Hepatocyte (in vitro differentiated cells): ENCODE data around the gene MIGA2. TPM values are rescaled to one million over a fixed set of nuclear protein-coding genes. Genes with fewer than 3 reads are reported as not detected.

Experiments
- DNase-seq: peaks from one replicate; pipeline ENCODE4 v3.0.0-alpha.2; 2016; ENCODE audit warnings: low spot score
- H2AFZ ChIP-seq: fragments of 200-600 bp; sonication (generic); 2 replicates; pipeline ENCODE4 v1.6.0; 2016; ENCODE audit warnings: antibody characterized with exemption, mild to moderate bottlenecking
- H3K27ac ChIP-seq: fragments of 200-600 bp; sonication (generic); 2 replicates; pipeline ENCODE4 v1.5.1; 2016; ENCODE audit warnings: mild to moderate bottlenecking
- H3K27me3 ChIP-seq: fragments of 200-600 bp; sonication (generic); 2 replicates; pipeline ENCODE4 v1.6.1; 2016
- H3K36me3 ChIP-seq: fragments of 200-600 bp; sonication (generic); replicated peaks from 2 replicates; pipeline ENCODE4 v1.5.1; 2016; ENCODE audit warnings: low read depth; ENCODE audit not compliant: insufficient read depth
- H3K4me1 ChIP-seq: fragments of 200-600 bp; sonication (generic); 2 replicates; pipeline ENCODE4 v1.5.1; 2016; ENCODE audit warnings: mild to moderate bottlenecking, moderate library complexity; ENCODE audit not compliant: insufficient read depth
- H3K4me2 ChIP-seq: fragments of 200-600 bp; sonication (generic); 2 replicates; pipeline ENCODE4 v1.6.0; 2016
- H3K4me3 ChIP-seq: fragments of 200-600 bp; sonication (generic); 2 replicates; pipeline ENCODE4 v1.5.1; 2016; ENCODE audit warnings: mild to moderate bottlenecking
- H3K79me2 ChIP-seq: fragments of 200-600 bp; sonication (generic); 2 replicates; pipeline ENCODE4 v1.6.0; 2017; ENCODE audit warnings: mild to moderate bottlenecking
- H3K9me2 ChIP-seq: fragments of 200-600 bp; sonication (generic); replicated peaks from 2 replicates; pipeline ENCODE4 v1.6.0; 2017; ENCODE audit warnings: mild to moderate bottlenecking; ENCODE audit not compliant: insufficient read depth
- H3K9me3 ChIP-seq: fragments of 200-600 bp; sonication (generic); 2 replicates; pipeline ENCODE4 v1.5.1; 2016; ENCODE audit warnings: low read depth, mild to moderate bottlenecking
- H4K20me1 ChIP-seq: fragments of 200-600 bp; sonication (generic); 2 replicates; pipeline ENCODE4 v1.6.0; 2016; ENCODE audit warnings: mild to moderate bottlenecking; ENCODE audit not compliant: insufficient read depth, poor library complexity, severe bottlenecking
- EZH2 ChIP-seq: fragments of 200-600 bp; sonication (generic); IDR thresholded peaks from 2 replicates; pipeline ENCODE4 v1.6.1; 2016; ENCODE audit warnings: antibody characterized with exemption, mild to moderate bottlenecking, borderline replicate concordance
- EZH2phosphoT487 ChIP-seq: fragments of 200-600 bp; sonication (generic); IDR thresholded peaks from one replicate; pipeline ENCODE4 v1.6.1; 2018; ENCODE audit warnings: antibody characterized with exemption, mild to moderate bottlenecking, low read depth, moderate library complexity; ENCODE audit not compliant: unreplicated experiment, severe bottlenecking
- WGBS: methylation state at CpG from one replicate; pipeline ENCODE4 v1.1.6; 2016; ENCODE audit warnings: low lambda C conversion rate; ENCODE audit errors: missing lambda C conversion rate; 5-methylcytosine and 5-hydroxymethylcytosine counted together
- polyA plus RNA-seq: library from polyadenylated mRNA; unstranded; fragments of >200 nt; fragmentation: Nextera tagmentation; extraction: Ambion mirVana; gene quantifications from 2 replicates; pipeline ENCODE4 v1.2.1, GENCODE V29; 2016
- total RNA-seq: library from RNA; depleted of rRNA; stranded (reverse); fragments of >200 nt; gene quantifications from 2 replicates; pipeline ENCODE4 v1.2.3, GENCODE V29; 2014
- TF ChIP-seq, protein P1 (sequence below): fragments of 200-600 bp; sonication (generic); IDR thresholded peaks from 2 replicates; pipeline ENCODE4 v1.5.1; 2016; ENCODE audit warnings: antibody characterized with exemption, mild to moderate bottlenecking; ENCODE audit not compliant: poor library complexity

Gene MIGA2
- total and polyA plus RNA-seq, 2 experiments from 2014 or later = 23.4 to 29.5 TPM

DNA sequence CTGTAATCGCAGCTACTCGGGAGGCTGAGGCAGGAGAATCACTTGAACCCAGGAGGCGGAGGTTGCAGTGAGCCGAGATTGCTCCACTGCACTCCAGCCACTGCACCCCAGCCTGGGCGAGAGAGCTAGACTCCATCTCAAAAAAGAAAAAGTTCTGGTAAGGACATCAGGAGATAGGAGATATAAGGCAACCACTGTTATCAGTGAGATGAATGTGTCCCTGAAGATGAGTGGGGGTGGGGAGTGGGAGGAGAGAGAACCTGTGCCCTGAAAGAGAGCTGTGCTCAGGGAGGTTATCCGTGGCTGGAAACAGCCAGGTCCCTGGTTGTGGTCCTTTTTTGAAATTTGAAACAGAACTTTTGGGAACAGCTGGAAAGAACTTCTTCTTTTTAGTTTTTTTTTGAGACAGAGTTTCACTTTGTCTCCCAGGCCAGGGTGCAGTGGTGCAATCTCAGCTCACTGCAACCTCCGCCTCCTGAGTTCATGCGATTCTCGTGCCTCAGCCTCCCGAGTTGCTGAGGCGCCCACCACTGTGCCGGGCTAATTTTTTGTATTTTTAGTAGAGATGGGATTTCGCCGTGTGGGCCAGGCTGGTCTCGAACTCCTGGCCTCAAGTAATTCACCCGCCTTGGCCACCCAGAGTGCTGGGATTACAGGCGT, 77.3 kb downstream of the MIGA2 start:
- peaks cover 7% of the 10 kb centered on the region for H4K20me1 ChIP-seq
- H3K4me3 ChIP-seq = no peak overlapping the region
- no peaks in the 10 kb centered on the region for H3K36me3 ChIP-seq
- peaks cover 8% of the 10 kb centered on the region for H3K4me1 ChIP-seq
- WGBS = 91% methylated on average over 17 of the region's 17 CpGs
- no peaks in the 10 kb centered on the region for H3K27me3 ChIP-seq
- no peak overlapping the region for H3K27ac ChIP-seq
- no peaks in the 10 kb centered on the region for H3K9me3 ChIP-seq
- H3K4me2 ChIP-seq = no peak overlapping the region
- peaks cover 75% of the 10 kb centered on the region for H3K79me2 ChIP-seq
- no peak overlapping the region for H2AFZ ChIP-seq
- TF ChIP-seq, protein P1, sequence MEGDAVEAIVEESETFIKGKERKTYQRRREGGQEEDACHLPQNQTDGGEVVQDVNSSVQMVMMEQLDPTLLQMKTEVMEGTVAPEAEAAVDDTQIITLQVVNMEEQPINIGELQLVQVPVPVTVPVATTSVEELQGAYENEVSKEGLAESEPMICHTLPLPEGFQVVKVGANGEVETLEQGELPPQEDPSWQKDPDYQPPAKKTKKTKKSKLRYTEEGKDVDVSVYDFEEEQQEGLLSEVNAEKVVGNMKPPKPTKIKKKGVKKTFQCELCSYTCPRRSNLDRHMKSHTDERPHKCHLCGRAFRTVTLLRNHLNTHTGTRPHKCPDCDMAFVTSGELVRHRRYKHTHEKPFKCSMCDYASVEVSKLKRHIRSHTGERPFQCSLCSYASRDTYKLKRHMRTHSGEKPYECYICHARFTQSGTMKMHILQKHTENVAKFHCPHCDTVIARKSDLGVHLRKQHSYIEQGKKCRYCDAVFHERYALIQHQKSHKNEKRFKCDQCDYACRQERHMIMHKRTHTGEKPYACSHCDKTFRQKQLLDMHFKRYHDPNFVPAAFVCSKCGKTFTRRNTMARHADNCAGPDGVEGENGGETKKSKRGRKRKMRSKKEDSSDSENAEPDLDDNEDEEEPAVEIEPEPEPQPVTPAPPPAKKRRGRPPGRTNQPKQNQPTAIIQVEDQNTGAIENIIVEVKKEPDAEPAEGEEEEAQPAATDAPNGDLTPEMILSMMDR = no peak
- TF ChIP-seq EZH2phosphoT487 (no peak), EZH2 (no peak)
- no peaks in the 10 kb centered on the region for H3K9me2 ChIP-seq
- no peak for DNase-seq

DNA sequence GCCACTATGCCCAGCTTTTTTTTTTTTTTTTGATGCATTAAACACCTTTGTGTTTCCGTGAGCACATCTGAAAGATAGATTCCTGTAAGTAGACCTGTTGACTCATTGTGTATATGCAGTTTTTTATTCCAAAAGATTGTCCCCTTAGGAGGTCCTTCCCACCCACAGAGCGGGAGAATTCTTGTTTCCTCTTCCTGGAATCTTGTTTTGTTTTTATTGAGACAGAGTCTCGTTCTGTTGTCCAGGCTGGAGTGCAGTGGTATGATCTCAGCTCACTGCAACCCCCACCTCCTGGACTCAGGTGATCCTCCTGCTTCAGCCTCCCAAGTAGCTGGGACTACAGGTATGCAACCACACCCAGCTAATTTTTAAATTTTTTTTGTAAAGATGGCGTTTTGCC, 82.4 kb downstream of the MIGA2 start:
- WGBS = 85% methylated on average over 4 of the region's 4 CpGs

DNA sequence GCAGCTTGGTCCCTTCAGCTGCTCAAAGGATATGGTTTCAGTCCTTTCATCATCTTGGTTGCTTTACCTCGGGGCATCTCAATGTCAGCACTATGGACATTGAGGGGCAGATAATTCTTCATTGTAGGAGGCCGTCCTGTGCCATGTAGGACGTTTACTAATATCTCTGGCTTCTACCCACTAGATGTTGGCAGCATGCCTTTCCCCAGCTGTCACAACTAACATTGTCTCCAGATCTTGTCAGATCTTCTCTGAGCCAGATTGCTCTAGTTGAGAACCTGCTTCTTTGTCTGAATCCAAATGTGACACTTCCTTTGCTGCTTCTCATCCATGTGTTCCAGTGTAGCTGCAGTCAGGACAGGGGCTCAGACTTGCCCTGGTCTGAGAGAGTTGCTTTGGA, 85.1 kb downstream of the MIGA2 start:
- no peaks in the 10 kb centered on the region for H3K36me3 ChIP-seq
- H4K20me1 ChIP-seq = no peaks in the 10 kb centered on the region
- WGBS = 85% methylated on average over 3 of the region's 3 CpGs
- H3K79me2 ChIP-seq = peaks cover 36% of the 10 kb centered on the region
- H3K9me3 ChIP-seq = no peaks in the 10 kb centered on the region
- H3K27me3 ChIP-seq = no peaks in the 10 kb centered on the region
- peaks cover 3% of the 10 kb centered on the region for H3K4me1 ChIP-seq
- TF ChIP-seq EZH2phosphoT487 = no peak
- no peak for TF ChIP-seq EZH2
- TF ChIP-seq, protein P1 = no peak
- no peak overlapping the region for H3K4me3 ChIP-seq
- DNase-seq = no peak
- H2AFZ ChIP-seq = no peak overlapping the region
- H3K9me2 ChIP-seq = no peaks in the 10 kb centered on the region
- no peak overlapping the region for H3K4me2 ChIP-seq
- H3K27ac ChIP-seq = no peak overlapping the region

More for the DNA sequence above, 82.4 kb downstream of the MIGA2 start:
- peaks cover 60% of the 10 kb centered on the region for H3K79me2 ChIP-seq
- no peak for DNase-seq
- peaks cover 3% of the 10 kb centered on the region for H4K20me1 ChIP-seq
- H3K9me2 ChIP-seq = no peaks in the 10 kb centered on the region
- no peak overlapping the region for H3K27ac ChIP-seq
- H3K9me3 ChIP-seq = no peaks in the 10 kb centered on the region
- no peak overlapping the region for H2AFZ ChIP-seq
- H3K4me3 ChIP-seq = no peak overlapping the region
- H3K4me2 ChIP-seq = no peak overlapping the region
- H3K27me3 ChIP-seq = no peaks in the 10 kb centered on the region
- TF ChIP-seq, protein P1 = no peak
- no peak for TF ChIP-seq EZH2phosphoT487
- no peak for TF ChIP-seq EZH2
- no peaks in the 10 kb centered on the region for H3K4me1 ChIP-seq
- H3K36me3 ChIP-seq = no peaks in the 10 kb centered on the region

Other genes with a start within 250 kb of the MIGA2 start
- gene TBC1D13, start 249.4 kb upstream of the MIGA2 start, total RNA-seq = 21.4 and 39.3 TPM in 2 replicates
- gene TBC1D13, start 249.4 kb upstream of the MIGA2 start, polyA plus RNA-seq = 20.4 and 25.2 TPM in 2 replicates
- 18.9 and 22.5 TPM in 2 replicates for gene ENDOG, start 218.1 kb upstream of the MIGA2 start, total RNA-seq
- 32.6 and 37.4 TPM in 2 replicates for gene ENDOG, start 218.1 kb upstream of the MIGA2 start, polyA plus RNA-seq
- 21.9 and 27.3 TPM in 2 replicates for gene SPOUT1, start 206.8 kb upstream of the MIGA2 start, total RNA-seq
- 38.5 and 59.6 TPM in 2 replicates for gene SPOUT1, start 206.8 kb upstream of the MIGA2 start, polyA plus RNA-seq
- gene KYAT1, start 154.7 kb upstream of the MIGA2 start, total RNA-seq = 5.1 and 7.9 TPM in 2 replicates
- 8.4 and 8.7 TPM in 2 replicates for gene KYAT1, start 154.7 kb upstream of the MIGA2 start, polyA plus RNA-seq
- 28.8 and 30.7 TPM in 2 replicates for gene LRRC8A, start 154.5 kb upstream of the MIGA2 start, total RNA-seq
- 46.8 and 55.6 TPM in 2 replicates for gene LRRC8A, start 154.5 kb upstream of the MIGA2 start, polyA plus RNA-seq
- gene PHYHD1, start 115.6 kb upstream of the MIGA2 start, total RNA-seq = 12.6 and 20.3 TPM in 2 replicates
- gene PHYHD1, start 115.6 kb upstream of the MIGA2 start, polyA plus RNA-seq = 25.7 and 32.3 TPM in 2 replicates
- 30.2 and 34.2 TPM in 2 replicates for gene DOLK, start 89.0 kb upstream of the MIGA2 start, total RNA-seq
- gene DOLK, start 89.0 kb upstream of the MIGA2 start, polyA plus RNA-seq = 37.4 and 45.0 TPM in 2 replicates
- gene NUP188, start 88.9 kb upstream of the MIGA2 start, total RNA-seq = 24.4 and 28.1 TPM in 2 replicates
- gene NUP188, start 88.9 kb upstream of the MIGA2 start, polyA plus RNA-seq = 28.1 and 31.2 TPM in 2 replicates
- gene SH3GLB2, start 8.3 kb upstream of the MIGA2 start, total RNA-seq = 68.3 and 85.4 TPM in 2 replicates
- gene SH3GLB2, start 8.3 kb upstream of the MIGA2 start, polyA plus RNA-seq = 124 and 189 TPM in 2 replicates
- gene DOLPP1, start 44.5 kb downstream of the MIGA2 start, total RNA-seq = 16.2 and 23.8 TPM in 2 replicates
- gene DOLPP1, start 44.5 kb downstream of the MIGA2 start, polyA plus RNA-seq = 17.2 and 20.6 TPM in 2 replicates
- gene CRAT, start 74.2 kb downstream of the MIGA2 start, total RNA-seq = 39.3 and 40.4 TPM in 2 replicates
- 59.4 and 64.6 TPM in 2 replicates for gene CRAT, start 74.2 kb downstream of the MIGA2 start, polyA plus RNA-seq
- gene PTPA, start 74.8 kb downstream of the MIGA2 start, total RNA-seq = 72.3 and 72.4 TPM in 2 replicates
- gene PTPA, start 74.8 kb downstream of the MIGA2 start, polyA plus RNA-seq = 55.3 and 60.9 TPM in 2 replicates
- 34.5 and 38.0 TPM in 2 replicates for gene IER5L, start 141.6 kb downstream of the MIGA2 start, total RNA-seq
- 39.7 and 46.5 TPM in 2 replicates for gene IER5L, start 141.6 kb downstream of the MIGA2 start, polyA plus RNA-seq